GM12891 (cell line): ENCODE measurements around the gene TSPAN9.

Experiments
- POLR2A ChIP-seq: IDR thresholded peaks from 2 replicates; pipeline ENCODE4 v1.6.1; 2011; ENCODE audit warnings: low read depth, low read length, control low read depth
- POLR2AphosphoS5 ChIP-seq: IDR thresholded peaks from 2 replicates; pipeline ENCODE4 v1.6.1; 2011; ENCODE audit warnings: low read depth, low read length, control low read depth
- POU2F2 ChIP-seq: IDR thresholded peaks from 2 replicates; pipeline ENCODE4 v1.6.1; 2011; ENCODE audit warnings: low read depth, mild to moderate bottlenecking, control low read depth, low read length, moderate library complexity

GRCh38 chr12:3216726-3217682, 139.8 kb downstream of the TSPAN9 start:
- TF ChIP-seq POLR2A, result no peak
- TF ChIP-seq POLR2AphosphoS5, result no peak
- TF ChIP-seq POU2F2, result no peak
